WI38 (cell line): ENCODE measurements around the gene OGDH.

ENCODE experiments used
- H3K4me3 ChIP-seq: 2 replicates; pipeline ENCODE4 v1.5.1; 2011; ENCODE audit warnings: low read depth, mild to moderate bottlenecking, control low read depth, low read length
- TF ChIP-seq, protein P1 (sequence below): IDR thresholded peaks from 2 replicates; pipeline ENCODE4 v1.5.1; 2012; ENCODE audit warnings: low read depth, mild to moderate bottlenecking, control low read depth, low read length

The OGDH gene

DNA sequence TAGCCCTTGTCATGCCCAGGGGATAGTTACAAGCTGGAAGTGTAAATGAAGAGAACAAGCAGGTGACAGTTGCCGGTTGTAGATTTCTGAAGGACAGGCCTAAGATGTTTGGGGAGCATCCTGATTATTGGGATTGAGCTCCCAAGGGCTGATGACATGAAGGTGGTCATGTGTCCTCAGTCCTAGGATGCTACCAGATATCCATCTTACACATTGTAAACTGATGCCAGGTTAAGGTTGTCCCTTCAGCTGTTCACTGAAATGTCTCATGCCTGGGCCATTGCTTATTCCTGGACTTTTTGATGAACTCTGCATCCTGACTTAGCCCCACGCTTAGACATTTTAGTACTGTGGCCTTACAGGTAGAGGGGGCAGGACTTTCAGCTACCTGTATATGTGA, 143.6 kb downstream of the OGDH start:
- TF ChIP-seq, protein P1, sequence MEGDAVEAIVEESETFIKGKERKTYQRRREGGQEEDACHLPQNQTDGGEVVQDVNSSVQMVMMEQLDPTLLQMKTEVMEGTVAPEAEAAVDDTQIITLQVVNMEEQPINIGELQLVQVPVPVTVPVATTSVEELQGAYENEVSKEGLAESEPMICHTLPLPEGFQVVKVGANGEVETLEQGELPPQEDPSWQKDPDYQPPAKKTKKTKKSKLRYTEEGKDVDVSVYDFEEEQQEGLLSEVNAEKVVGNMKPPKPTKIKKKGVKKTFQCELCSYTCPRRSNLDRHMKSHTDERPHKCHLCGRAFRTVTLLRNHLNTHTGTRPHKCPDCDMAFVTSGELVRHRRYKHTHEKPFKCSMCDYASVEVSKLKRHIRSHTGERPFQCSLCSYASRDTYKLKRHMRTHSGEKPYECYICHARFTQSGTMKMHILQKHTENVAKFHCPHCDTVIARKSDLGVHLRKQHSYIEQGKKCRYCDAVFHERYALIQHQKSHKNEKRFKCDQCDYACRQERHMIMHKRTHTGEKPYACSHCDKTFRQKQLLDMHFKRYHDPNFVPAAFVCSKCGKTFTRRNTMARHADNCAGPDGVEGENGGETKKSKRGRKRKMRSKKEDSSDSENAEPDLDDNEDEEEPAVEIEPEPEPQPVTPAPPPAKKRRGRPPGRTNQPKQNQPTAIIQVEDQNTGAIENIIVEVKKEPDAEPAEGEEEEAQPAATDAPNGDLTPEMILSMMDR, result no peak
- H3K4me3 ChIP-seq, result peak overlapping the region; percentile 87

DNA sequence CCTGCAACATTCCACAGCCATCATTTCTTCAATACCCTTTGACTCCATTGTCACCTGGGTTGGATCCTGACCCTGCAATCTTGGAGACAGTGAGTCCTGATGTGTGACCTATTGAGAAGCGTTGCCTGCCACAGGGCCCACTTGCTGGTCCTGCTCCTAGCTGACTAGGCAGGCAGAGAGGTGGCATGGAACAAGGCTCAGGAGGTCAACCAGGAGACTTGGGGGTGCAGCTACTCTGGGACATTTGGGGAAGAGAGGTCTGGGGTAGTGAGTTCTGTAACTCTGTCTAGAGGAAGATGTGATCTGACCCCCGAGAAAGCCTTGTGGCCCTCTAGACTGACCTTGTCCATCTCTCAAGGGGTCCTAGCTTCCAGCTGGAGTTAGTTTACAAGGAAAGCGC, 144.0 kb downstream of the OGDH start:
- TF ChIP-seq, protein P1, result no peak
- H3K4me3 ChIP-seq, result no peak overlapping the region

DNA sequence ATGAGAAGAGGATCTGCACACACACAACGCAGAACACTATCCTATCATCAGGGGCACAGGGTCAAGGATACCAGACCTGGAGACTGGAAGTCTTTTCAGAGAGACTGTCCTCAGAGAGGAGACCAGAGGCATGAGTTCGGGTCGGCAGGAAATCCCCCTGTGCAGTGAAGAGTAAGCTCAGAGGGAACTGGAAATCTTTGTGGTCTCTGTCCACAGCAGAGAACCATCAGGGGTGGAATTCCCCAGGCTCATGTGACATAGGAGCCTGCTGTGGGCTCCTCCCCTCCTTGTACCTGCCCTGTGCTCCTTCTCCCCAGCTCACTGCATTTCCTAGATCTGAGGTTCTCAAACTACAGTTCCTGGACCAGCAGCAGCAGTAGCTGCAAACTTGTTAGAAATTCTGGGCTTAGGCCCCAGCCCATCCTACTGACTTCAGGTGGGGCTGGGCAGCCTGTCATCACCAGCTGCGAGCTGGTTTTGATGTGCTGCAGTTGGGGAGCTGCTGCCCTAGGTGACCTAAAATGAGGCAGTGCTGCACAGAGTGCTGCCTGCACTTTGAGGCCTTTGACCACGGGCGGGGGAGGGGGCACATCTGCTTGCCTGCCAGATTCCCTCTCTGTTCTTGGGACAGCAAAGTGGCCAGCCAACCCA, 144.6 kb downstream of the OGDH start:
- TF ChIP-seq, protein P1, result no peak
- H3K4me3 ChIP-seq, result 0 out of 2 replicates have a peak overlapping the region, but pooled peaks have one; percentile 8

DNA sequence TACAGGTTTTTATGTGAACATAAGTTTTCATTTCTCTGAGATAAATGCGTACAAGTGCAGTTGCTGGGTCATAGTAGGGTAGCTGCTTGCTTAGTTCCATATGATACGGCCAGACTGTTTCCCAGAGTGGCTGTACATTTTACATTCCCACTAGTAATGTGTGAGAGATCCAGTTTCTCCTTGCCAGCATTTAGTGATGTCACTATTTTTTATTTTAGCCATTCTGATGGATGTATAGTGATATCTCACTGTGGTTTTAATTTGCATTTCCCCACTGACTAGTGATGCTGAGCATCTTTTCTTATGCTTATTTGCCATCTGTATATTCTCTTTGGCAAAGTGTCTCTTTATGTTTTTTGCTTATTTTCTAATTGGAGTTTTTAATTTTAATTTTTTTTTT, 146.4 kb downstream of the OGDH start:
- TF ChIP-seq, protein P1, result no peak
- no peak overlapping the region for H3K4me3 ChIP-seq

DNA sequence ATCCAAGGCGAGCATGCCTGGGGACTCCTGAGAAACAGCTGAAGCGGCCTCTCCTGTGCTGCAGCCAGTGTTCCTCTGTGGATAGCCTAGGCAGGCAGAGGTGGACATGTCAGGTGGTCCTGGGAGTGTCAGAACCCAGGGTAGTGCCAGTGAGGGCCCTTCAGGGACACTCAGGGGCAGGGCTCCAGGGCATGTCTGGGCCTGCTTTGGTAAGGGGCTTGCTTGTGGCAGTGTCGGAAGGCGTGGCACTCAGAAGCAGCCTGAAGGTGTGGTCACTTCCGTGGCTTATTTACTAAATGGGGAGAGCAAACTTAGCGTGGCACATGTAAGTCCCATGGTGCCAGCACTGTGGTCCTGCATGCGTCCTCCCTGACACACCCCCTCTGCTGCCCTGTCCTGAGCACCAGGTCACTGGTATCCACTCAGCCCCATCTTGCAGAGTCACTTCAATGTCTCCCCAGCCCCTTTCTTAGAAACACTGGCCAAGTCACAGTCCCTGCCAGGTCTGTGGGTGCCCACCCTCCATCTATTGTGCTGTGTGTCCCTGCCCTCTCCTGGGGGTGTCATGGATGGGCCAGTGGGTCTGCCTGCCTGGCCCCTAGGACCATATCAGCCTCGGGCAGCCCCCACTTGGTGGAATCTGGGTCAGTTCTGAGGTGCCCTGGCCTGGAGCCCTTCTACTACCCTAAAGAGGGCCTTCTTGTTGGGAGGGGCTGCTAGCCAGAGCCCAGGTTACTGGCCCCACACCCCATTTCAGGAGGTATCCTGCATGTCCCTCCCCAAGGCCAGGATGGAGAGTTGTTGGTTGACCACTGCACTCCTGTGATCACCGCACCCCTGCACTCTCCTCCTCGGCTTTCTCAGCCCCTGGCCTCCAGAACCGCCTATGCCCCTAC, 148.6 kb downstream of the OGDH start:
- no peak overlapping the region for H3K4me3 ChIP-seq
- TF ChIP-seq, protein P1, result no peak

DNA sequence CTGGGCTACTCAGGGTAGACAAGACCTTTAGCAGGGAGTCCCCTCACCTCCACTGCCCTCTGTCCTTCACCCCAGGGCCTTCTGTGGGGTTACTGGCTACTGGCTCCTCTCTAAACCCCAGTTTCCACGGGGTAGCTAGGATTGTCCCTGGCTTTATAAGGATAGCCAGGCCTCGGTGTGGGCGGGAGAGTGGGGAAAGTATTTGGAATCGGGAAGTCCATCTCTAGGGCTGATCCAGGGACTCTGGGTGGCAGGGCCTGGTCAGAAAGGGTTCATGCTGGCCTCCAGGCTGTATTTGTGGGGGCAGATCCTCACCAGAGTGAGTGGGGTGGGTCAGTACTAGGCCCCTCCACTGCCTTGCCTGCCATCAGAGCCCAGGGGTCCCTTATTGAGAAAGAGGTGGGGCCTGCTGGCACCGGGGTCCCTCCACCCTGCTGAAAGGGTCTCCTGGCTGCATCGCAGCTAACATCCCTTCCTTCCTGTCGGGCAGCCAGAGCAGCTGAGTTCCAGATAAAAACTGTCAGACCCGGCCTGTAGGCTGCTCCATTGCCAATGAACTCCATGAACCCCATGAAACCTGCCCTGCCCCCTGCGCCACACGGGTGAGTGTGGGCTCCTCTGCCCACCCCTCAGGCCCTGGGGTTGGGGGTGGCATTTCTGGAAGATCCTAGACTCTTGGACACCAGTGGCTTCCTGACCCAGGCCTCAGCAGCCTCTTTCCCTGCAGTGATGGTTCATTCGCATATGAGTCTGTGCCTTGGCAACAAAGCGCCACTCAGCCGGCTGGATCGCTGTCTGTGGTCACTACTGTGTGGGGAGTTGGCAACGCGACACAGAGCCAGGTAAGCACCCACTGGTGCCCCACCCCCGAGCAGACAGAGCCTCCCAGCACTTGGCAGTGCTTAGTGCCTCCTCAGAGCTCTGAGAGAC, 149.5 kb downstream of the OGDH start:
- TF ChIP-seq, protein P1, result no peak
- no peak overlapping the region for H3K4me3 ChIP-seq
